ENCODE results near the gene TP53INP2.

TP53INP2 gene

GRCh38 chr20:34732523-34732922 lies 28.4 kb downstream of the TP53INP2 start:
- no peak for DNase-seq

GRCh38 chr20:34736106-34736735 lies 32.1 kb downstream of the TP53INP2 start:
- no peak for DNase-seq

GRCh38 chr20:34743039-34743438 lies 38.9 kb downstream of the TP53INP2 start:
- no peak for DNase-seq

- DNase-seq, result no peak
These were observed 40.2 kb downstream of the TP53INP2 start for GRCh38 chr20:34744340-34744739.

GRCh38 chr20:34744847-34745246 lies 40.7 kb downstream of the TP53INP2 start:
- DNase-seq, result no peak

GRCh38 chr20:34746674-34747073 lies 42.5 kb downstream of the TP53INP2 start:
- no peak for DNase-seq

- no peak for DNase-seq
These were observed 43.3 kb downstream of the TP53INP2 start for GRCh38 chr20:34747479-34747878.

- DNase-seq, result no peak
These were observed 44.6 kb downstream of the TP53INP2 start for GRCh38 chr20:34748709-34749108.

GRCh38 chr20:34750484-34750883 lies 46.3 kb downstream of the TP53INP2 start:
- DNase-seq, result no peak

- DNase-seq, result no peak
These were observed 47.3 kb downstream of the TP53INP2 start for GRCh38 chr20:34751453-34751852.

- no peak for DNase-seq
These were observed 49.7 kb downstream of the TP53INP2 start for GRCh38 chr20:34753706-34754461.

GRCh38 chr20:34754611-34755010 lies 50.5 kb downstream of the TP53INP2 start:
- no peak for DNase-seq

GRCh38 chr20:34755367-34755766 lies 51.2 kb downstream of the TP53INP2 start:
- DNase-seq, result no peak

- no peak for DNase-seq
These were observed 57.9 kb downstream of the TP53INP2 start for GRCh38 chr20:34762031-34762555.

Measured in stimulated activated naive CD4-positive, alpha-beta T cell treated with Interleukin-2 at 50 U/mL for 16 hours (primary cell).